Activated naive CD4-positive, alpha-beta T cell treated with anti-CD3 and anti-CD28 coated beads, Interleukin-2, amount 10 ng/mL, durations not matched to agents 7 days and 5 days (primary cell): ENCODE data around the gene FNBP1L.

Experiments used
- CTCF ChIA-PET: fragments of 350-600 bp; sonication (Branson Sonifier 250); formaldehyde crosslinking; loops from one replicate; lab custom pipeline; 2021; ENCODE audit warnings: antibody characterized with exemption; lab: Charles Lee
- DNase-seq: peaks from one replicate; pipeline ENCODE4 v3.0.0-alpha.2; 2020
- H3K27ac Mint-ChIP-seq: one replicate; pipeline ENCODE4 v1.8.0; 2021; ENCODE audit warnings: mild to moderate bottlenecking, moderate library complexity, mixed read lengths
- H3K27me3 Mint-ChIP-seq: one replicate; pipeline ENCODE4 v1.8.0; 2021; ENCODE audit warnings: mild to moderate bottlenecking, mixed read lengths
- H3K36me3 Mint-ChIP-seq: one replicate; pipeline ENCODE4 v1.8.0; 2021; ENCODE audit warnings: mixed read lengths
- H3K4me1 Mint-ChIP-seq: one replicate; pipeline ENCODE4 v1.8.0; 2021; ENCODE audit warnings: mixed read lengths
- H3K4me3 Mint-ChIP-seq: one replicate; pipeline ENCODE4 v1.8.0; 2021; ENCODE audit warnings: mild to moderate bottlenecking, moderate library complexity, mixed read lengths
- H3K9me3 Mint-ChIP-seq: one replicate; pipeline ENCODE4 v1.8.0; 2021; ENCODE audit warnings: mixed read lengths

The FNBP1L gene

DNA sequence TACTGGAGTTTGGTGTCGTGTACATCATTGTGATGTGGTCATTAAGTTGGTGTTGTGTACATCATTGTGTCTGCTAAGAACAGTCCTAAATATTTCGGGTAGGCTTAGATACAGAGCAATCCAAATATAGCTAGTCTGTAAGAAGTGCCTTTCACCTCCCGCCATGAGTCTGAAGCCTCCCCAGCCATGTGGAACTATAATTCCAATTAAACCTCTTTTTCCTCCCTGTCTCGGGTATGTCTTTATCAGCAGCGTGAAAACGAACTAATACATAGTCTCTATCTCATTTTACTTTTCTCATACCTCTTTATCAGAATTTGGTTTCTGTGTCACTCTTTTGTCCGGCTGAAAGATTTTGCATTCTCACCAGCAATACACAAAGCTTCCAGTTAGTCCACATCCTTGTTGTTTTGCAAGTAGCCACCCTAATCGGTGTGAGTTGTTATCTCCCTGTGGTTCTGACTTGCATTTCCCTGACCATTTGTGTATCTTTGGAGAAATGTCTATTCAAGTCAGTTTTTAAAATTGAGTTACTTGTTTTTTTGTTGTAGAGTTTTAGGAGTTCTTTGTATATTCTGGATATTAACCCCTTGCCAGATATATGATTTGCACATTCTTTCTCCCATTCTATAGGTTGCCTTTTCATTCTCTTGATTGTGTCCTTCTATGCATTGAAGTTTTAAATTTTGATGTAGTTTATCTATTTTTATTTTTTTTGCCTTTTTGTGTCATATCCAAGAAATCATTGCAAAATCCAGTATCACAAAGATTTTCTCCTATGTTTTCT lies 56.5 kb downstream of the FNBP1L start:
- Mint-ChIP-seq H3K27ac (no peak overlapping the region), H3K36me3 (no peaks in the 10 kb centered on the region), H3K27me3 (no peaks in the 10 kb centered on the region), H3K9me3 (no peaks in the 10 kb centered on the region), H3K4me1 (peaks cover 4% of the 10 kb centered on the region), H3K4me3 (no peak overlapping the region)
- CTCF ChIA-PET, result no interaction called here
- DNase-seq, result no peak

DNA sequence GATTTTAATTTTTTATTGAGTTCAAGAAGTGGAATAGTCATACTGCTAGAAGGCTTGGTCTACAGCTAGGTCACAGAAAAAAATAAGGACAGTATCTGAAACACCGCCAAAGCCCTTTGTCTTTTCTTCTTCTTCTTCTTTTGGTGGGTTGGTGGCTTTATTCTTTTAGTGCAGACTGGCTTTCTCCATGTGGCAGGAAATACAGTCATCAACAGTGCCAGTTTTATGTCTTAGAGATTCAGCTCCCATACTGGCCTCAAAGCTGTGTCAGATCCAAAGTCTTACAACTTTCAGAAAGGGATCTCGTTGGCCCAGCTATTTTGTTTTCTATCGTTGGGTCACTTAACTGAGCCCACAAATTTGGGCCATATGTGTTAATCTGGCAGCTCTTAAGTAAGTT lies 58.2 kb downstream of the FNBP1L start:
- H3K27me3 Mint-ChIP-seq, result no peaks in the 10 kb centered on the region
- peaks cover 6% of the 10 kb centered on the region for H3K4me1 Mint-ChIP-seq
- no peaks in the 10 kb centered on the region for H3K9me3 Mint-ChIP-seq
- CTCF ChIA-PET, result interaction anchor here (1.0 kb wide), 1 partner anchor 13 kb away, joined by 3 read pairs; no protein-coding TSS in a partner anchor
- H3K27ac Mint-ChIP-seq, result no peak overlapping the region
- DNase-seq, result no peak
- no peaks in the 10 kb centered on the region for H3K36me3 Mint-ChIP-seq
- H3K4me3 Mint-ChIP-seq, result no peak overlapping the region

DNA sequence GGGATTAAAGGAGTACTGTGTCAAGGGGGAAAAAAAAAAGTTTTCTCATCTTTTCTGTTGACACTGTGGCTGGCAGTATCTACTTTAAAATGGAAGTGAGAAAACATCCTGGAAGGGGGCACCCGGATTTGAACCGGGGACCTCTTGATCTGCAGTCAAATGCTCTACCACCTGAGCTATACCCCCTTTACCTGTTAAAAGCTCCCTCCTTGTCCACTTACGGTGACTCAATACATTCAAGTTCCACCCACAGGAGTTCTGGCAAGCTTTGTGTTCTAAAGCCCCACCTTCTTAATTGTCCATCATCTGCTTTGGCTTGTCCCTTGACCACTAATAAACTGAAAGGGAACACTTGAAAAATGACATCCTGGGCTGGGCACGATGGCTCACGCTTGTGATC lies 68.2 kb downstream of the FNBP1L start:
- no peaks in the 10 kb centered on the region for H3K4me1 Mint-ChIP-seq
- H3K9me3 Mint-ChIP-seq, result no peaks in the 10 kb centered on the region
- CTCF ChIA-PET, result no interaction called here
- H3K4me3 Mint-ChIP-seq, result no peak overlapping the region
- no peaks in the 10 kb centered on the region for H3K36me3 Mint-ChIP-seq
- no peak for DNase-seq
- no peak overlapping the region for H3K27ac Mint-ChIP-seq
- peaks cover 7% of the 10 kb centered on the region for H3K27me3 Mint-ChIP-seq

DNA sequence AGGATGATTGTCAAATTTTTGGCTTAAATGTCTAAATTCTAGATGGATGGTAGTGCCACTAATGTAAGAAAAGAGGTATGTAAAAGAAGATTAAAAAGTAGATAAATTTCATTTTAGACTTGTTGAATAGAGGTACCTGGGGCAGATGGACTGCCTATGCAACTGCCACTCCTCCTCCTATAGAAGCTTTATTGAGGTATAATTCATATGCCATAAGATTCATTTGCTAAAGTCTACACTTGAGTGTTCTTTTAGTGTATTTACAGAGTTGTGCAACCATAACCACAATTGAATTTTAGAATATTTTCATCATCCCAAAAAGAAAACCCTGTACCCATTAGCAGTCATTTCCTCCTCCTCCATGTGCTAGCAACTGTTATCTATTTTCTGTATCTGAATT lies 70.6 kb downstream of the FNBP1L start:
- H3K27ac Mint-ChIP-seq, result no peak overlapping the region
- H3K4me1 Mint-ChIP-seq, result no peaks in the 10 kb centered on the region
- peaks cover 7% of the 10 kb centered on the region for H3K27me3 Mint-ChIP-seq
- no peaks in the 10 kb centered on the region for H3K36me3 Mint-ChIP-seq
- no peak overlapping the region for H3K4me3 Mint-ChIP-seq
- no peak for DNase-seq
- no peaks in the 10 kb centered on the region for H3K9me3 Mint-ChIP-seq
- CTCF ChIA-PET, result no interaction called here

DNA sequence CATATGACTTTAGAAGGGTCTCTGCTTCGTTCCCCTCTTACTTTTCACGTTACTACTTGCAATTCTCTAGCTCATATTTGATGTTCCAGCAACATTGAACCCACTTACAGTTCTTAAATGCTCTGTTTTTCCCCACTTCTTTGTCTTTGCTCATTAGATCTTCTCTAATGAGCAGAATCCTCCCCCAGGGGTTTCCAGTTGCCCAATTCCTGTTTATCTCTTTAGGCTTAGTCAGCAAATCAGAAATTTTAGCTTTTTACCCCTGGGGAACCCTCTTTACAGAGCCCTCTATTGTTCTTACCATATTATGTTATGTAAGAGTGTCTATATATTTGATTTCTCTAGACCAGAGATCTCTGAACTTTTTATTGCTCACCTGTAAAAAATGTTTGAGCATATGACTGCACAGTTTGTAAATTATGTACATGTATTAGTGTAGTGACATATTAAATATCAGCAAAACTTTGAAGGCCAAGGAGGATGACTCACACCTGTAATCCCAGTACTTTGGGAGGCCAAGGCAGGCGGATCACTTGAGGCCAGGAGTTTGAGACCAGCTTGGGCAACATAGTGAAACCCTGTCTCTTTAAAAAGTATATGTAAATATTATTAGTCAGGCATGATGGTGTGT lies 71.4 kb downstream of the FNBP1L start:
- H3K36me3 Mint-ChIP-seq, result no peaks in the 10 kb centered on the region
- H3K4me3 Mint-ChIP-seq, result no peak overlapping the region
- no peak for DNase-seq
- CTCF ChIA-PET, result interaction anchor here (0.9 kb wide), 1 partner anchor 13 kb away, joined by 3 read pairs; no protein-coding TSS in a partner anchor
- H3K27me3 Mint-ChIP-seq, result peaks cover 7% of the 10 kb centered on the region
- no peak overlapping the region for H3K27ac Mint-ChIP-seq
- no peaks in the 10 kb centered on the region for H3K9me3 Mint-ChIP-seq
- H3K4me1 Mint-ChIP-seq, result no peaks in the 10 kb centered on the region

DNA sequence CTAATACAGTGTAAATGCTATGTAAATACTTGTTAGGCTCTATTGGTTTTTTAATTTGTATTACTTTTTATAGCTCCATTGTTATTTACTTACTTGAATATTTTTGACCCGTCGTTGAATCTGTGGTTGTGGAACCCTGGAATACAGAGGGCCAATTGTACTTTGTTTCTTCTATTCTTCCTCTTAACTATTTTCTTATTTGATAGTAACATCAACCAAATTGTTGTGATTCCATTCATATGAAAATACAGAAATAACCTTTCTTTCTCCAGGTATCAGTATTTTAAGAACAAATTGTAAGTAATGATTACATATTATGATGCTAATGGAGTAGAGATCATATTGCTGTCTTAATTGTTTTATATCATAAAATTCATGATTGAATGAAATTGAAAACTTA lies 73.7 kb downstream of the FNBP1L start:
- Mint-ChIP-seq H3K9me3 (no peaks in the 10 kb centered on the region), H3K4me1 (no peaks in the 10 kb centered on the region)
- CTCF ChIA-PET, result no interaction called here

DNA sequence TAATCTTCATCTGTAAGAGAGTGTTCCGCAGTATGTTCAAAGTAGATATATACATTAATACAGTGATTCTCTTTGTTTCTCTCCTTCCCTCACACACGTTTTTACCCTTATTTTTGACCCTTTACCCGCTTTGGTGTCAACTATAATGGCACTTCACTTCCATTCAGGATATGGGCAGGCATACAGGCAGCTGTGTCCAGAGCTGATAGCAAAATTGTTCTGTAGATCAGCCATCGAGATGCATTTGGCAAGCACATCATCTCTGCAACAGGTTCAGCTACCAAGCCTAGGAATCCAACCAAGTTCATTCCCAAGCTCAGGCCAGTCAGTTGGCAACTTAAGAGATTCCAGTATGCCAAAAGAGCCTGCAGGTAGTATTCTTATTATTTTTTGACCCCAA lies 74.8 kb downstream of the FNBP1L start:
- no peaks in the 10 kb centered on the region for H3K9me3 Mint-ChIP-seq
- CTCF ChIA-PET, result interaction anchor here (0.7 kb wide), 1 partner anchor 14 kb away, joined by 3 read pairs; no protein-coding TSS in a partner anchor
- H3K4me3 Mint-ChIP-seq, result no peak overlapping the region
- DNase-seq, result no peak
- H3K27me3 Mint-ChIP-seq, result no peaks in the 10 kb centered on the region
- H3K27ac Mint-ChIP-seq, result no peak overlapping the region
- no peaks in the 10 kb centered on the region for H3K4me1 Mint-ChIP-seq
- H3K36me3 Mint-ChIP-seq, result no peaks in the 10 kb centered on the region

More for the DNA sequence above, 73.7 kb downstream of the FNBP1L start:
- no peaks in the 10 kb centered on the region for H3K36me3 Mint-ChIP-seq
- peaks cover 7% of the 10 kb centered on the region for H3K27me3 Mint-ChIP-seq
- no peak overlapping the region for H3K4me3 Mint-ChIP-seq
- H3K27ac Mint-ChIP-seq, result no peak overlapping the region
- DNase-seq, result no peak

DNA sequence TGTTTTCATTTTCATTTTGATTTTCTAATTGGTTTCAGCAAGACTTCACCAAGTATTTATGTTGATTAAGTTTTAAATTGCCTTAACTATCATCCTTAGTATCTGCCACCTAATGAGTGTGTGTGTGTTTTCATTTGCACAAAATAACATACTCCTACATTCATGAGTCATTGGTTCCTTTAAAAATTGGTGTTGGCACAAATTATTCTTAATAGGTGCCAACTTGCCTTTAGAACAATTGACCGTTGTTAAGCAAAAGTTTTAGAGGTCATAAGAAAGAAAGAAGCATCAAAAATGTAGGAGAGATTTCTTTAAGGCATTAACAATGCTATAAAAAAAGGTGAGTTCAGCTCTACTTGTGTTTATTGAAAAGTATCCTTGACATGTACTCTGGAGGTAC lies 77.5 kb downstream of the FNBP1L start:
- no peaks in the 10 kb centered on the region for H3K36me3 Mint-ChIP-seq
- no peak overlapping the region for H3K4me3 Mint-ChIP-seq
- no peaks in the 10 kb centered on the region for H3K27me3 Mint-ChIP-seq
- CTCF ChIA-PET, result no interaction called here
- no peak overlapping the region for H3K27ac Mint-ChIP-seq
- H3K4me1 Mint-ChIP-seq, result no peaks in the 10 kb centered on the region
- no peak for DNase-seq
- no peaks in the 10 kb centered on the region for H3K9me3 Mint-ChIP-seq

DNA sequence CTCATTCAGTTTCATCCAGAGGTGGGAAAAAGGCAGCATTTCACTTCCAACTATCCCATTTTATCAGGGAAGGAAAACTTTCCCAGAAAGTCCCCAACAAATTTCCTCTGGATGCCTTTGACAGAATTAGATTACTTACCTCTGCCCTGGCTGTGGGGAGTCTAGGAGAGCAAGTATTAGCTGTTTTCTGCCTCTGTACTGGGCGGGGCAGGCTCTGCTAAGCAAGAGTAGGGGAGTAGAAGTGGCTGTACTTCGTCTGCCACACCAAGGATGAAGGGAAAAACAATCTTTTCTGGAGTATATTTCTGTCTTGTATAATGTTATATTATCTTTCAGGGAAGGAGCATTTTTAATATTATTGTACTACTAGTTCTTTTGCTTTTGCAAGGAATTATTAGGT lies 78.5 kb downstream of the FNBP1L start:
- H3K27me3 Mint-ChIP-seq, result no peaks in the 10 kb centered on the region
- H3K4me1 Mint-ChIP-seq, result no peaks in the 10 kb centered on the region
- CTCF ChIA-PET, result no interaction called here
- no peaks in the 10 kb centered on the region for H3K9me3 Mint-ChIP-seq
- H3K4me3 Mint-ChIP-seq, result no peak overlapping the region
- DNase-seq, result no peak
- no peaks in the 10 kb centered on the region for H3K36me3 Mint-ChIP-seq
- H3K27ac Mint-ChIP-seq, result no peak overlapping the region

DNA sequence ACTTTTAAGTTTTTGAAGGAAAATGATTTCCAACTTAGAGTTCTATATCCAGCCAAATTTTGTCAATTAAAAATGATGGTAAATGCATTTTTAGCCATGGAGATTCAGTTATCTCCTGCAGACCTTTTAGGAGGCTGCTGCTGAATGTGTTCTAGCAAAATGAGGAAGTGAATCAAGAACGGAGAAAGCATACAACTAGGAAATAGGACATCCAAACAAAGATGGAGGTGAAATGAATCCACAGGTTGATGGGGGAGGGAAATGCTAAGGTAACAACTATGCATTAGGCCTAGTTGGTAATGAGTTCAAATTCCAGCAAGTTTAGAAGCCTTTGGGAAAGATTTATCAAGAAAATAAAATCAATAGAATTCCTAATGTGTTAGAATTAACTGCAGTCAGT lies 80.5 kb downstream of the FNBP1L start:
- no peak overlapping the region for H3K27ac Mint-ChIP-seq
- no peaks in the 10 kb centered on the region for H3K4me1 Mint-ChIP-seq
- CTCF ChIA-PET, result no interaction called here
- H3K9me3 Mint-ChIP-seq, result no peaks in the 10 kb centered on the region
- peaks cover 2% of the 10 kb centered on the region for H3K27me3 Mint-ChIP-seq
- no peak for DNase-seq
- H3K4me3 Mint-ChIP-seq, result no peak overlapping the region
- H3K36me3 Mint-ChIP-seq, result no peaks in the 10 kb centered on the region

DNA sequence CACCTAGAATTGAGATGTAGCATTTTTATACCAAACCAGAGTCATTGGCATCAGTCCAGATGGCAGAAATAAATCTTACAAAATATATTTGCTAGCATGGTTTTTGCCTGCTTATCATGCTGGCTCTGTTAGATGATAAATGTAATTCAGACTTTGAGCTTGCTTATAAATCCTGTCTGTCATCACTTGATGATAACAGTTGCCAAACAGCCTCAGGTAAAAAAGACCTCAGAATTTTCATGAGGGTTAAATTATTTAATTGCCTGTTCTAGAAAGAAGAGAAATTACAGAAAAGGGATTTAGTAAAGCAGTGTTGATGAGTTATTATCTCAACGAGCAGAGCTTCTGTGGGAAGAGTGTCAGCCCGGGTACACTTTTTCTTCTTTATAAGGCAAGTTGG lies 83.3 kb downstream of the FNBP1L start:
- Mint-ChIP-seq H3K9me3 (no peaks in the 10 kb centered on the region), H3K27me3 (peaks cover 4% of the 10 kb centered on the region), H3K4me1 (no peaks in the 10 kb centered on the region), H3K4me3 (no peak overlapping the region), H3K36me3 (no peaks in the 10 kb centered on the region), H3K27ac (no peak overlapping the region)
- CTCF ChIA-PET, result no interaction called here
- DNase-seq, result no peak

DNA sequence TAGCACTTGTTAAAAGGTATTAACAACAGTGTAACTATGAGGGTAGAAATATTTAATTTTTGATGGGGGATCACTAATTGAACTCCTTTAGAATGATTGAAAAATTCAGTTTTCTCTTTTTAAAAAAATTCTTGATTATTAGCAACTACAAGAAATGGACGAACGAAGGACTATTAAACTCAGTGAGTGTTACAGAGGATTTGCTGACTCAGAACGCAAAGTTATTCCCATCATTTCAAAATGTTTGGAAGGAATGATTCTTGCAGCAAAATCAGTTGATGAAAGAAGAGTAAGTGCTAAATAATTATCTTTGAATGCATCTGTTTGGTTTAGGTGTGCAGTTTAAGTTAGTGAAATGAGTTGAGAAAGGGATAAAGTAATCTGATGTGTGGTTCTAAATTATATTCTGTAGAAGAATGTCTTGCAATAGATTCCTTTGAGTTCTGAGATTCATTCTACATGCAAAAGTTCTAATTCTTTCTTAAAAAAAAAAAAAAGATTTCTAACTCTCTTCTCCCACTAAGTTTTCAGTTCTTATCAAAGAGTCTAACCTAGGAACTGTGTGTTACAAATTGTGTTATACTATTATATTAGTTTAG lies 85.0 kb downstream of the FNBP1L start:
- Mint-ChIP-seq H3K27ac (no peak overlapping the region), H3K27me3 (peaks cover 4% of the 10 kb centered on the region), H3K4me3 (no peak overlapping the region), H3K36me3 (no peaks in the 10 kb centered on the region), H3K4me1 (no peaks in the 10 kb centered on the region), H3K9me3 (no peaks in the 10 kb centered on the region)
- CTCF ChIA-PET, result no interaction called here
- no peak for DNase-seq

DNA sequence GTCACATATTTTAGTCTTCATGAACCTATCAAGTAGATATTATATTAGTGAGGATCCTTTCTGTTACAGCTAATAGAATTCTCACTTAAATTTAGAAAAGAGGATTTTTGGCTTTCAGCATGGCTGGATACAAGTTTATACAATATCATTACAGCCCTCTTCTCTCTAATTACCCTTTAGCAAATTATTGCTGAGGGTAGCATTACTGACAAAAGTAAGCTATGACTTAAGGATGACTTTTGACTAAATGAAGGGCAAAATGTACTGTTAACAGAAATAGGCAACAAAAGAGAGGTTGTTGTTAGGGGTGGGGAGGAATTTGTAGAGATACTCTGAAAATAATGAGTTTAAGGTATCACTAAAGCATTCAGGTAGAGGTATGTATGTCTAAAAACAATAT lies 85.8 kb downstream of the FNBP1L start:
- H3K27me3 Mint-ChIP-seq, result peaks cover 4% of the 10 kb centered on the region
- H3K36me3 Mint-ChIP-seq, result no peaks in the 10 kb centered on the region
- H3K27ac Mint-ChIP-seq, result no peak overlapping the region
- H3K9me3 Mint-ChIP-seq, result no peaks in the 10 kb centered on the region
- DNase-seq, result no peak
- H3K4me1 Mint-ChIP-seq, result no peaks in the 10 kb centered on the region
- no peak overlapping the region for H3K4me3 Mint-ChIP-seq
- CTCF ChIA-PET, result no interaction called here

DNA sequence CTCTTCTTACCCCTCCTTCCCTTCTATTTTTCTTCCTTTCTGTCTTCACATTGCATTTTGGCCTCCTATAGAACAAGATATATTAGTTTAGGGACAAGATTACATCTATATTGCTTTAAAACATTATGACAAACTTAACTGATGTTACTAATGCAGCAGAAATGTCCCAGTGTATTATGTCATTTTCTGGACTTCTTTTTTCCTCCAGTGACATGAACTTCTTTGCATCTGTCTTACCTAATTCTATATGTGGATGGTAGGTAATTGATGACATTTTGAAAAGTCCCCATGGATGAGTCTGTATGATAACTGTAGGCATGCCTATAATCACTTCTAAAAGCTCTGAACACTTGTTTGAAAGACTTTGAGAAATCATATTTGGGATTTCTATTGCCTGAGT lies 89.5 kb downstream of the FNBP1L start:
- Mint-ChIP-seq H3K27me3 (peaks cover 4% of the 10 kb centered on the region), H3K4me3 (no peak overlapping the region), H3K36me3 (no peaks in the 10 kb centered on the region), H3K4me1 (no peaks in the 10 kb centered on the region), H3K9me3 (no peaks in the 10 kb centered on the region), H3K27ac (no peak overlapping the region)
- CTCF ChIA-PET, result no interaction called here
- DNase-seq, result no peak

DNA sequence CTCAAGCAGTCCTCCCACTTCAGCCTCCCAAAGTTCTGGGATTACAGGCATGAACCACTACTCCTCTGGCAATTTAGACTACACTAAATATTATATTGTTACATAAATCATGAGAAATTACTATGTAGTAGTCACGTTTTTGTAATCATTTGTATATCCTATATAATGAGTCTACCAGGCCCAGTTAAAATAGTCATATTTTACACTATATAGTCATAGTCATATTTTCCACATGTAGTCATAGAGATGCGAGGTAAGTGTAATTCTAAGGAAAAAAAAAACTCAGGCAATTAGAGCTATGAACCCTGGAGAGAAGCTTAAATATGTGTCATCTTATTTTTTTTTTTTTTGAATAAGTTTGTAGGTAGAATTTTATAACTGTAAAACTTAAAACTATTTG lies 90.0 kb downstream of the FNBP1L start:
- H3K9me3 Mint-ChIP-seq, result no peaks in the 10 kb centered on the region
- CTCF ChIA-PET, result no interaction called here
- no peaks in the 10 kb centered on the region for H3K4me1 Mint-ChIP-seq
- H3K36me3 Mint-ChIP-seq, result no peaks in the 10 kb centered on the region
- no peak overlapping the region for H3K4me3 Mint-ChIP-seq
- no peak overlapping the region for H3K27ac Mint-ChIP-seq
- no peak for DNase-seq
- peaks cover 4% of the 10 kb centered on the region for H3K27me3 Mint-ChIP-seq
